ENCODE data around the gene CDON. TPM values are rescaled to one million over a fixed set of nuclear protein-coding genes. Genes with fewer than 3 reads are reported as not detected.

CDON gene
- total and polyA plus RNA-seq, 9 donors, result 12.5 to 42.1 (median 23.3) TPM

- no peak overlapping the region for H3K4me3 ChIP-seq (ENCODE audit: low read length)
- peaks cover 80% of the 10 kb centered on the region for H3K4me1 ChIP-seq (ENCODE audit: control insufficient read depth, insufficient read depth, low read length)
- peak; percentile 60 for DNase-seq
- no peaks in the 10 kb centered on the region for H3K9me3 ChIP-seq (replicated peaks; ENCODE audit: control insufficient read depth, low read depth, low read length)
- H3K36me3 ChIP-seq (ENCODE audit: control insufficient read depth, insufficient read depth, low read length), result no peaks in the 10 kb centered on the region
- WGBS (ENCODE audit: insufficient coverage), result 38% methylated on average over 7 of the region's 7 CpGs
- H3K27ac ChIP-seq (ENCODE audit: low read length), result peak overlapping the region; percentile 72
- no peaks in the 10 kb centered on the region for H3K27me3 ChIP-seq (ENCODE audit: control insufficient read depth, insufficient read depth, low read length)
Observed at GRCh38 chr11:126102436-126102981, 39.8 kb upstream of the CDON start.

- WGBS (ENCODE audit: insufficient coverage), result 90% methylated on average over 2 of the region's 5 CpGs
- H3K27ac ChIP-seq (ENCODE audit: low read length), result peak overlapping the region; percentile 15
- no peaks in the 10 kb centered on the region for H3K9me3 ChIP-seq (replicated peaks; ENCODE audit: control insufficient read depth, low read depth, low read length)
- no peaks in the 10 kb centered on the region for H3K36me3 ChIP-seq (ENCODE audit: control insufficient read depth, insufficient read depth, low read length)
- no peak for DNase-seq
- peaks cover 83% of the 10 kb centered on the region for H3K4me1 ChIP-seq (ENCODE audit: control insufficient read depth, insufficient read depth, low read length)
- H3K4me3 ChIP-seq (ENCODE audit: low read length), result no peak overlapping the region
- H3K27me3 ChIP-seq (ENCODE audit: control insufficient read depth, insufficient read depth, low read length), result no peaks in the 10 kb centered on the region
Observed at GRCh38 chr11:126101930-126102283, 39.2 kb upstream of the CDON start.

GRCh38 chr11:126101251-126101929 is 38.7 kb upstream of the CDON start:
- peak overlapping the region; percentile 16 for H3K27ac ChIP-seq (ENCODE audit: low read length)
- DNase-seq, result no peak
- WGBS (ENCODE audit: insufficient coverage), result 90% methylated on average over 9 of the region's 11 CpGs
- peaks cover 78% of the 10 kb centered on the region for H3K4me1 ChIP-seq (ENCODE audit: control insufficient read depth, insufficient read depth, low read length)
- H3K9me3 ChIP-seq (replicated peaks; ENCODE audit: control insufficient read depth, low read depth, low read length), result no peaks in the 10 kb centered on the region
- no peak overlapping the region for H3K4me3 ChIP-seq (ENCODE audit: low read length)
- H3K36me3 ChIP-seq (ENCODE audit: control insufficient read depth, insufficient read depth, low read length), result no peaks in the 10 kb centered on the region
- no peaks in the 10 kb centered on the region for H3K27me3 ChIP-seq (ENCODE audit: control insufficient read depth, insufficient read depth, low read length)

- H3K4me1 ChIP-seq (ENCODE audit: control insufficient read depth, insufficient read depth, low read length), result peaks cover 73% of the 10 kb centered on the region
- no peak for DNase-seq
- no peaks in the 10 kb centered on the region for H3K9me3 ChIP-seq (replicated peaks; ENCODE audit: control insufficient read depth, low read depth, low read length)
- 44% methylated on average over 1 of the region's 5 CpGs for WGBS (ENCODE audit: insufficient coverage)
- H3K27me3 ChIP-seq (ENCODE audit: control insufficient read depth, insufficient read depth, low read length), result no peaks in the 10 kb centered on the region
- H3K4me3 ChIP-seq (ENCODE audit: low read length), result no peak overlapping the region
- H3K27ac ChIP-seq (ENCODE audit: low read length), result no peak overlapping the region
- no peaks in the 10 kb centered on the region for H3K36me3 ChIP-seq (ENCODE audit: control insufficient read depth, insufficient read depth, low read length)
Observed at GRCh38 chr11:126100716-126101115, 38.0 kb upstream of the CDON start.

- Histone ChIP-seq H3K36me3 (ENCODE audit: control insufficient read depth, insufficient read depth, low read length) (no peaks in the 10 kb centered on the region), H3K9me3 (replicated peaks; ENCODE audit: control insufficient read depth, low read depth, low read length) (no peaks in the 10 kb centered on the region), H3K27me3 (ENCODE audit: control insufficient read depth, insufficient read depth, low read length) (no peaks in the 10 kb centered on the region), H3K4me1 (ENCODE audit: control insufficient read depth, insufficient read depth, low read length) (peaks cover 48% of the 10 kb centered on the region), H3K4me3 (ENCODE audit: low read length) (no peak overlapping the region), H3K27ac (ENCODE audit: low read length) (no peak overlapping the region)
- no peak for DNase-seq
- 49% methylated on average over 3 of the region's 7 CpGs for WGBS (ENCODE audit: insufficient coverage)
Observed at GRCh38 chr11:126098204-126098769, 35.6 kb upstream of the CDON start.

- Histone ChIP-seq H3K4me3 (ENCODE audit: low read length) (no peak overlapping the region), H3K27me3 (ENCODE audit: control insufficient read depth, insufficient read depth, low read length) (no peaks in the 10 kb centered on the region), H3K4me1 (ENCODE audit: control insufficient read depth, insufficient read depth, low read length) (peaks cover 23% of the 10 kb centered on the region)
Observed at GRCh38 chr11:126095745-126096144, 33.1 kb upstream of the CDON start.

GRCh38 chr11:126090452-126090851 is 27.8 kb upstream of the CDON start:
- H3K9me3 ChIP-seq (replicated peaks; ENCODE audit: control insufficient read depth, low read depth, low read length), result no peaks in the 10 kb centered on the region
- H3K4me3 ChIP-seq (ENCODE audit: low read length), result no peak overlapping the region
- no peaks in the 10 kb centered on the region for H3K27me3 ChIP-seq (ENCODE audit: control insufficient read depth, insufficient read depth, low read length)
- H3K4me1 ChIP-seq (ENCODE audit: control insufficient read depth, insufficient read depth, low read length), result no peaks in the 10 kb centered on the region
- whole genome bisulfite sequencing (ENCODE audit: insufficient coverage), result 87% methylated on average over 3 of the region's 5 CpGs
- DNase-seq, result no peak
- H3K27ac ChIP-seq (ENCODE audit: low read length), result no peak overlapping the region
- no peaks in the 10 kb centered on the region for H3K36me3 ChIP-seq (ENCODE audit: control insufficient read depth, insufficient read depth, low read length)

More at GRCh38 chr11:126095745-126096144, 33.1 kb upstream of the CDON start:
- H3K9me3 ChIP-seq (replicated peaks; ENCODE audit: control insufficient read depth, low read depth, low read length), result no peaks in the 10 kb centered on the region
- H3K36me3 ChIP-seq (ENCODE audit: control insufficient read depth, insufficient read depth, low read length), result no peaks in the 10 kb centered on the region
- DNase-seq, result no peak
- 90% methylated on average over 3 of the region's 4 CpGs for WGBS (ENCODE audit: insufficient coverage)
- no peak overlapping the region for H3K27ac ChIP-seq (ENCODE audit: low read length)

- Histone ChIP-seq H3K4me1 (ENCODE audit: control insufficient read depth, insufficient read depth, low read length) (peaks cover 6% of the 10 kb centered on the region), H3K4me3 (ENCODE audit: low read length) (no peak overlapping the region), H3K27ac (ENCODE audit: low read length) (no peak overlapping the region), H3K36me3 (ENCODE audit: control insufficient read depth, insufficient read depth, low read length) (no peaks in the 10 kb centered on the region), H3K9me3 (replicated peaks; ENCODE audit: control insufficient read depth, low read depth, low read length) (no peaks in the 10 kb centered on the region), H3K27me3 (ENCODE audit: control insufficient read depth, insufficient read depth, low read length) (no peaks in the 10 kb centered on the region)
- DNase-seq, result no peak
- WGBS (ENCODE audit: insufficient coverage), result 40% methylated on average over 1 of the region's 1 CpG
Observed at GRCh38 chr11:126088999-126089398, 26.3 kb upstream of the CDON start.

- DNase-seq, result no peak
- Histone ChIP-seq H3K27me3 (ENCODE audit: control insufficient read depth, insufficient read depth, low read length) (no peaks in the 10 kb centered on the region), H3K36me3 (ENCODE audit: control insufficient read depth, insufficient read depth, low read length) (no peaks in the 10 kb centered on the region), H3K9me3 (replicated peaks; ENCODE audit: control insufficient read depth, low read depth, low read length) (no peaks in the 10 kb centered on the region), H3K4me1 (ENCODE audit: control insufficient read depth, insufficient read depth, low read length) (peaks cover 11% of the 10 kb centered on the region), H3K27ac (ENCODE audit: low read length) (no peak overlapping the region), H3K4me3 (ENCODE audit: low read length) (no peak overlapping the region)
- WGBS (ENCODE audit: insufficient coverage), result 100% methylated on average over 3 of the region's 5 CpGs
Observed at GRCh38 chr11:126086248-126086647, 23.6 kb upstream of the CDON start.

GRCh38 chr11:126084608-126084912 is 21.9 kb upstream of the CDON start:
- Histone ChIP-seq H3K4me3 (ENCODE audit: low read length) (no peak overlapping the region), H3K36me3 (ENCODE audit: control insufficient read depth, insufficient read depth, low read length) (no peaks in the 10 kb centered on the region), H3K27ac (ENCODE audit: low read length) (no peak overlapping the region), H3K9me3 (replicated peaks; ENCODE audit: control insufficient read depth, low read depth, low read length) (no peaks in the 10 kb centered on the region), H3K4me1 (ENCODE audit: control insufficient read depth, insufficient read depth, low read length) (peaks cover 22% of the 10 kb centered on the region), H3K27me3 (ENCODE audit: control insufficient read depth, insufficient read depth, low read length) (no peaks in the 10 kb centered on the region)
- no peak for DNase-seq
- WGBS (ENCODE audit: insufficient coverage), result 68% methylated on average over 3 of the region's 4 CpGs
